Thoracic aorta (tissue), 2 donors: ENCODE data around the gene ROBO1. TPM values are rescaled to one million over a fixed set of nuclear protein-coding genes. Genes with fewer than 3 reads are reported as not detected.

Source experiments
- ATAC-seq: fragments of 150-250 bp; one replicate; pipeline ENCODE4 v1.8.0; 2017; ENCODE audit warnings: low read depth; ENCODE audit not compliant: insufficient number of reproducible peaks, low FRiP score
- DNase-seq: peaks from one replicate; pipeline ENCODE4 v3.0.0-alpha.2; 2020; ENCODE audit warnings: low spot score
- H3K27ac ChIP-seq, 2 donors: fragments of 200-600 bp; sonication (generic); 1 replicate in 1 of 2; 2 replicates in 1 of 2; pipeline ENCODE4 v1.5.1; 2016; ENCODE audit warnings: mild to moderate bottlenecking in 2 of 2, moderate library complexity in 2 of 2
- H3K27me3 ChIP-seq: fragments of 200-600 bp; sonication (generic); replicated peaks from 2 replicates; pipeline ENCODE4 v1.6.0; 2016; ENCODE audit warnings: mild to moderate bottlenecking; ENCODE audit not compliant: insufficient read depth
- H3K36me3 ChIP-seq: fragments of 200-600 bp; sonication (generic); one replicate; pipeline ENCODE4 v1.5.1; 2016
- H3K4me1 ChIP-seq, 2 donors: fragments of 200-600 bp; sonication (generic); 1 replicate in 1 of 2; 2 replicates in 1 of 2; pipeline versions ENCODE4 v1.5.1 to v1.6.0; 2016; ENCODE audit warnings: low read depth in 2 of 2, mild to moderate bottlenecking in 1 of 2; ENCODE audit not compliant: control insufficient read depth in 1 of 2
- H3K4me3 ChIP-seq: fragments of 200-600 bp; sonication (generic); 2 replicates; pipeline ENCODE4 v1.5.1; 2016; ENCODE audit warnings: mild to moderate bottlenecking
- H3K9me3 ChIP-seq: fragments of 200-600 bp; sonication (generic); 2 replicates; pipeline ENCODE4 v1.5.1; 2016
- total RNA-seq, 2 donors: library from RNA; depleted of rRNA; stranded (reverse); fragments of >200 nt; gene quantifications; one replicate each; pipeline versions ENCODE4 v1.1.0 to v1.2.3, GENCODE V29; 2016
- TF ChIP-seq, protein P1 (sequence below): fragments of 200-600 bp; sonication (generic); IDR thresholded peaks from one replicate; pipeline ENCODE4 v1.5.1; 2019; ENCODE audit warnings: antibody characterized with exemption

Gene ROBO1
- total RNA-seq, 2 donors from 2014 or later: 13.3 to 24.4 TPM

DNA sequence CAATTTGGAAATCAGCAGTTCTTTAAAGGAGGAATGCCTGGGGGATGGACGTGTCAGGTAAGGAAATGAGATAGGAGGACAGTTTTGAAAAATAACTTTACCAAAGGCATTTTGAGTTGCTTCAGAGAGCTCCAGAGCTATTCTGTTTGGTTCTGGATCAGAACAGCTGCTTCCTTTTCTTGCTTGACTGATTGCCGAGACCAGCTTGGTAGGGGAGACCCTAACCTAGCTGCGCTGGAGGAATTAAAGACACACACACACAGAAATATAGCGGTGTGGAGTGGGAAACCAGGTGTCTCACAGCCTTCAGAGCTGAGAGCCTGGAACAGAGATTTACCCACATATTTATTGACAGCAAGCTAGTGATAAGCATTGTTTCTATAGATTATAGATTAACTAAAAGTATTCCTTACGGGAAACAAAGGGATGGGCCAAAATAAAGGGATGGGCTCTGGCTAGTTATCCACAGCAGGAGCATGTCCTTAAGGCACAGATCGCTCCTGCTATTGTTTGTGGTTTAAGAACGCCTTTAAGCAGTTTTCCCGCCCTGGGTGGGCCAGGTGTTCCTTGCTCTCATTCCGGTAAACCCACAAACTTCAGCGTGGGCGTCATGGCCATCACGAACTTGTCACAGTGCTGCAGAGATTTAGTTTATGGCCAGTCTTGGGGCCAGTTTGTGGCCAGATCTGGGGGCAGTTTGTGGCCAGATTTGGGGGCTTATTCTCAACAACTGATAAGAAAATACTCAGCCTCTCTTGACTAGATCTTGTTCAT is 556.0 kb downstream of the ROBO1 start:
- DNase-seq (no peak), ATAC-seq (no peak)
- Histone ChIP-seq H3K36me3 (no peaks in the 10 kb centered on the region), H3K27ac (no peak overlapping the region), H3K4me3 (no peak overlapping the region), H3K4me1 (no peaks in the 10 kb centered on the region), H3K27me3 (no peaks in the 10 kb centered on the region), H3K9me3 (no peaks in the 10 kb centered on the region)
- TF ChIP-seq, protein P1, sequence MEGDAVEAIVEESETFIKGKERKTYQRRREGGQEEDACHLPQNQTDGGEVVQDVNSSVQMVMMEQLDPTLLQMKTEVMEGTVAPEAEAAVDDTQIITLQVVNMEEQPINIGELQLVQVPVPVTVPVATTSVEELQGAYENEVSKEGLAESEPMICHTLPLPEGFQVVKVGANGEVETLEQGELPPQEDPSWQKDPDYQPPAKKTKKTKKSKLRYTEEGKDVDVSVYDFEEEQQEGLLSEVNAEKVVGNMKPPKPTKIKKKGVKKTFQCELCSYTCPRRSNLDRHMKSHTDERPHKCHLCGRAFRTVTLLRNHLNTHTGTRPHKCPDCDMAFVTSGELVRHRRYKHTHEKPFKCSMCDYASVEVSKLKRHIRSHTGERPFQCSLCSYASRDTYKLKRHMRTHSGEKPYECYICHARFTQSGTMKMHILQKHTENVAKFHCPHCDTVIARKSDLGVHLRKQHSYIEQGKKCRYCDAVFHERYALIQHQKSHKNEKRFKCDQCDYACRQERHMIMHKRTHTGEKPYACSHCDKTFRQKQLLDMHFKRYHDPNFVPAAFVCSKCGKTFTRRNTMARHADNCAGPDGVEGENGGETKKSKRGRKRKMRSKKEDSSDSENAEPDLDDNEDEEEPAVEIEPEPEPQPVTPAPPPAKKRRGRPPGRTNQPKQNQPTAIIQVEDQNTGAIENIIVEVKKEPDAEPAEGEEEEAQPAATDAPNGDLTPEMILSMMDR: no peak

DNA sequence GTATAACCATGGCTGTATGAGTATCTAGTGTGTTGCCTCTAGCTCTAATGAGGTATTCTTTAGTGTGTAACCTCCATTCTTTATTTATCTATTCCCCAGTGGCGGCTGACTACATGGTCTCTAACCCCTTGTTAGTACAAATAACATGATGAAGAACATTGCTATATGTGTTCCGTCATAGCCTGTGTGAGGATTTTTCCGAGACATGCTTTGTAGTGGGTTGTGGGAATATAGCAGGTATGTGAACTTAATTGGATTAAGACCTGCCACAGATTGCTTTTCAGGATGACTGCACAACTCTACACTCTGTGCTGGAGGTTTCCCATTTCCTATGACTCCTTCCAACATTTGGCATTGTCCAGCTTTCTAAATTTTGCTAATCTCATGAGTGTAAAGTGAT is 563.4 kb downstream of the ROBO1 start:
- Histone ChIP-seq H3K27me3 (no peaks in the 10 kb centered on the region), H3K36me3 (no peaks in the 10 kb centered on the region), H3K9me3 (no peaks in the 10 kb centered on the region), H3K4me1 (no peaks in the 10 kb centered on the region), H3K4me3 (no peak overlapping the region), H3K27ac (no peak overlapping the region)
- no peak for DNase-seq
- no peak for ATAC-seq
- TF ChIP-seq, protein P1: no peak

DNA sequence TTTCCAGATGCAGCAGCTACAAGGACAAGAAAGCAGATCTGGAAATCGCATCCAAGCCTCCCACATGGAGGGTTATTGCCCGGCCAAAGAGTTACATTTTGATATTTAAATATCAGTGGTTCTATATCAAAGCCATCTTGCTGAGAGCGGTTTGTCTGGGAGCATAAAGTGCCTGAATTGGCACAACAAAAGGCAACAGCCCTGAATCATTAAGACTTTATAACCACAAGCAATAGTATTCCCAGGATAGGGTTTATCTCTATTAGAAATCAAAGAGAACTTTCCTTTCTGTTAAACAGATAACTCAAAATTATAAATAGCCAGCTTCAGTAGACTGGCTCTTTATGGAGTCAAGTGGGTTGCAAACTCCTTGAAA is 564.7 kb downstream of the ROBO1 start:
- ATAC-seq (no peak), DNase-seq (no peak)
- Histone ChIP-seq H3K9me3 (no peaks in the 10 kb centered on the region), H3K27ac (no peak overlapping the region), H3K4me3 (no peak overlapping the region), H3K27me3 (no peaks in the 10 kb centered on the region), H3K4me1 (no peaks in the 10 kb centered on the region), H3K36me3 (no peaks in the 10 kb centered on the region)
- TF ChIP-seq, protein P1: no peak

DNA sequence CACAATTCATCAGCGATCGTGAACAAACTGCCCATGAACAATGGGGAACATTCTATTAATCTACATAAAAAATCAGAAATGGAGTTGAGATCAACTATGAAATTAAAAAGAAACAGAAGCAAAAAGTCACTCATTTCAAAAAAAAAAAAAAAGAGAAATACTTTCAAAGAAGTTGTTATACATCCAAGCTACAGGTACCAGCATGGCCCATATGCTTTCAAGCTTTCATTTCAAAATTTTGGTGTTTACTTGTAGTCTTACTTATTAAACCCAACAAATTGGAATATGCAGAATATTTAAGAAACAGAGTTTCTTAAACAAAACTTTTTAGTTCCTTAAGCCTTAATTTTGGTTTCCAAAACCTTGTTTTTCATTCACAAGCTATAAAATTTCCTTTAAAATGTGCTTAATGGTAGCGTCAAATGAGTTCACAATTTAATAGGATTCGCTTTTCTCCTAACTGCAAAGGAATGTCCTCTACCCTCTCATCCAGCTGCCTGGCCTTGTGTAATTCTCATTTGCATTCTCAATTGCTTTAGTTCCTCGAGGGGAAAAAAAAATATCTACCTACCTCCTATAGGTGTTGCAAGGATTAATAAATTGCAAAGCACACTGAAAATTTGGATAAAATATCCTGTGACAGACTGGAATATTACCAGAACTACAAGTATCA is 565.2 kb downstream of the ROBO1 start:
- H3K4me1 ChIP-seq: no peaks in the 10 kb centered on the region
- TF ChIP-seq, protein P1: no peak
- H3K27ac ChIP-seq: no peak overlapping the region
- H3K9me3 ChIP-seq: no peaks in the 10 kb centered on the region
- H3K4me3 ChIP-seq: no peak overlapping the region
- ATAC-seq (no peak), DNase-seq (no peak)
- H3K36me3 ChIP-seq: no peaks in the 10 kb centered on the region
- H3K27me3 ChIP-seq: no peaks in the 10 kb centered on the region

DNA sequence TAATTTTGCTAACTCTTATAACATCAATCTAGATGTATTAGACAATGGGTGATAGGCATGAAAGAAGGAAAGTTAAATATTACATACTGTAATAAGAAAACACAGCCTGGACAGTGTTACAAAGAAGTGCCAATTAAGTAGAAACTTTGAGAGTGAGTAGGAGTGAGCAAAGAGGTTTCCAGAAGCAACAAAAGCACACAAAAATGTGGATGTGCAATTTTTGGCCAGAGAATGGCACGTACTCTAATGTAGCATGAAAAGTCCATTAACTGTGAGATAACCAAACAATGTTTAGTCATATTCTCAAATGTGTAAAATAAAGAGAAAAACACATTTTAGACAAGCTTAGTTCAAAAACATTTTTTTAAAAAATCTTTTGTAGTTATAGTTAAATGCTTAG is 567.3 kb downstream of the ROBO1 start:
- Histone ChIP-seq H3K4me1 (no peaks in the 10 kb centered on the region), H3K27ac (no peak overlapping the region), H3K4me3 (no peak overlapping the region), H3K9me3 (no peaks in the 10 kb centered on the region), H3K27me3 (no peaks in the 10 kb centered on the region), H3K36me3 (no peaks in the 10 kb centered on the region)
- no peak for DNase-seq
- no peak for ATAC-seq
- TF ChIP-seq, protein P1: no peak
